ENCODE data around the gene PTPRU. TPM values are rescaled to one million over a fixed set of nuclear protein-coding genes. Genes with fewer than 3 reads are reported as not detected.
"Not testable (repeated sequence)": the region's sequence is repeated elsewhere in the genome, so short reads cannot be mapped to it uniquely, and the experiment has no call there.

The PTPRU gene
- total RNA-seq, 5 donors from 2014 or later (not counting 1 experiment from before 2014, with no cell fraction given): 0.13 to 0.82 (median 0.33) TPM; not detected in 2

- H3K36me3 Mint-ChIP-seq; ATAC-seq (replicated peaks in 1 of 4); POLR2A ChIA-PET; H3K27ac ChIP-seq (ENCODE audit: low read length); H3K4me1 Mint-ChIP-seq; H3K9me3 ChIP-seq; H3K27ac Mint-ChIP-seq; H3K4me1 ChIP-seq (ENCODE audit: control insufficient read depth in 1 of 2, extremely low read depth in 1 of 2, insufficient read depth in 2 of 2, low read length in 2 of 2); H3K4me3 Mint-ChIP-seq; H3K9me3 Mint-ChIP-seq; H3K4me3 ChIP-seq (ENCODE audit: control insufficient read depth in 1 of 2, extremely low read depth in 1 of 2, low read length in 1 of 2); H3K36me3 ChIP-seq (ENCODE audit: control insufficient read depth in 2 of 2, extremely low read depth in 1 of 2, insufficient read depth in 1 of 2, low read length in 1 of 2); DNase-seq; CTCF ChIA-PET: not testable (repeated sequence)
- peaks cover 0 to 17% of the 10 kb centered on the region in 2 experiments for H3K27me3 ChIP-seq (replicated peaks in 1 of 2; ENCODE audit: control insufficient read depth in 2 of 2, extremely low read depth in 1 of 2, insufficient read depth in 2 of 2, low read length in 1 of 2)
- H3K27me3 Mint-ChIP-seq: peaks cover 23 to 27% of the 10 kb centered on the region in 2 donors
- WGBS (ENCODE audit: insufficient coverage): 100% methylated on average over 2 of the region's 6 CpGs
Observed at GRCh38 chr1:29301732-29302131, 65.4 kb downstream of the PTPRU start.

- no peaks in the 10 kb centered on the region for H3K36me3 ChIP-seq (ENCODE audit: control insufficient read depth in 2 of 2, extremely low read depth in 1 of 2, insufficient read depth in 1 of 2, low read length in 1 of 2)
- H3K27me3 Mint-ChIP-seq: peaks cover 14 to 15% of the 10 kb centered on the region in 2 donors
- no peak overlapping the region for H3K4me3 Mint-ChIP-seq
- no peaks in the 10 kb centered on the region for H3K9me3 Mint-ChIP-seq
- WGBS (ENCODE audit: insufficient coverage): 84% methylated on average over 19 of the region's 28 CpGs
- H3K36me3 Mint-ChIP-seq: no peaks in the 10 kb centered on the region
- no peaks in the 10 kb centered on the region for H3K4me1 ChIP-seq (ENCODE audit: control insufficient read depth in 1 of 2, extremely low read depth in 1 of 2, insufficient read depth in 2 of 2, low read length in 2 of 2)
- CTCF ChIA-PET: no interaction called here
- peaks cover 0 to 10% of the 10 kb centered on the region in 2 experiments for H3K27me3 ChIP-seq (replicated peaks in 1 of 2; ENCODE audit: control insufficient read depth in 2 of 2, extremely low read depth in 1 of 2, insufficient read depth in 2 of 2, low read length in 1 of 2)
- POLR2A ChIA-PET: no interaction called here
- no peak overlapping the region for H3K4me3 ChIP-seq (ENCODE audit: control insufficient read depth in 1 of 2, extremely low read depth in 1 of 2, low read length in 1 of 2)
- H3K4me1 Mint-ChIP-seq: no peaks in the 10 kb centered on the region
- H3K27ac Mint-ChIP-seq: no peak overlapping the region
- ATAC-seq (replicated peaks in 1 of 4) (no peak), DNase-seq (no peak)
- H3K27ac ChIP-seq (ENCODE audit: low read length): no peak overlapping the region
- no peaks in the 10 kb centered on the region for H3K9me3 ChIP-seq
Observed at GRCh38 chr1:29303201-29304024, 67.1 kb downstream of the PTPRU start.

GRCh38 chr1:29304025-29304684 lies 67.8 kb downstream of the PTPRU start:
- Histone ChIP-seq H3K9me3 (no peaks in the 10 kb centered on the region), H3K4me3 (ENCODE audit: control insufficient read depth in 1 of 2, extremely low read depth in 1 of 2, low read length in 1 of 2) (no peak overlapping the region), H3K4me1 (ENCODE audit: control insufficient read depth in 1 of 2, extremely low read depth in 1 of 2, insufficient read depth in 2 of 2, low read length in 2 of 2) (no peaks in the 10 kb centered on the region), H3K27ac (ENCODE audit: low read length) (no peak overlapping the region), H3K27me3 (replicated peaks in 1 of 2; ENCODE audit: control insufficient read depth in 2 of 2, extremely low read depth in 1 of 2, insufficient read depth in 2 of 2, low read length in 1 of 2) (peaks cover 0 to 9% of the 10 kb centered on the region in 2 experiments), H3K36me3 (ENCODE audit: control insufficient read depth in 2 of 2, extremely low read depth in 1 of 2, insufficient read depth in 1 of 2, low read length in 1 of 2) (no peaks in the 10 kb centered on the region)
- Mint-ChIP-seq H3K4me1 (no peaks in the 10 kb centered on the region), H3K9me3 (no peaks in the 10 kb centered on the region), H3K27ac (no peak overlapping the region), H3K4me3 (no peak overlapping the region), H3K27me3 (peaks cover 9 to 11% of the 10 kb centered on the region in 2 donors), H3K36me3 (no peaks in the 10 kb centered on the region)
- ATAC-seq (replicated peaks in 1 of 4) (no peak), DNase-seq (no peak)
- 76% methylated on average over 8 of the region's 8 CpGs for WGBS (ENCODE audit: insufficient coverage)
- POLR2A ChIA-PET: no interaction called here
- CTCF ChIA-PET: no interaction called here

- Histone ChIP-seq H3K4me3 (ENCODE audit: control insufficient read depth in 1 of 2, extremely low read depth in 1 of 2, low read length in 1 of 2) (no peak overlapping the region), H3K27me3 (replicated peaks in 1 of 2; ENCODE audit: control insufficient read depth in 2 of 2, extremely low read depth in 1 of 2, insufficient read depth in 2 of 2, low read length in 1 of 2) (peaks cover 0 to 9% of the 10 kb centered on the region in 2 experiments), H3K36me3 (ENCODE audit: control insufficient read depth in 2 of 2, extremely low read depth in 1 of 2, insufficient read depth in 1 of 2, low read length in 1 of 2) (no peaks in the 10 kb centered on the region), H3K27ac (ENCODE audit: low read length) (no peak overlapping the region), H3K9me3 (no peaks in the 10 kb centered on the region), H3K4me1 (ENCODE audit: control insufficient read depth in 1 of 2, extremely low read depth in 1 of 2, insufficient read depth in 2 of 2, low read length in 2 of 2) (no peaks in the 10 kb centered on the region)
- Mint-ChIP-seq H3K9me3 (no peaks in the 10 kb centered on the region), H3K27ac (no peak overlapping the region), H3K4me1 (no peaks in the 10 kb centered on the region), H3K4me3 (no peak overlapping the region), H3K36me3 (no peaks in the 10 kb centered on the region), H3K27me3 (peaks cover 3 to 4% of the 10 kb centered on the region in 2 donors)
- WGBS (ENCODE audit: insufficient coverage): 64% methylated on average over 4 of the region's 7 CpGs
- ATAC-seq (replicated peaks in 1 of 4) (no peak), DNase-seq (no peak)
- CTCF ChIA-PET: no interaction called here
- POLR2A ChIA-PET: no interaction called here
Observed at GRCh38 chr1:29305943-29306342, 69.6 kb downstream of the PTPRU start.

- Histone ChIP-seq H3K27me3 (replicated peaks in 1 of 2; ENCODE audit: control insufficient read depth in 2 of 2, extremely low read depth in 1 of 2, insufficient read depth in 2 of 2, low read length in 1 of 2) (peaks cover 0 to 11% of the 10 kb centered on the region in 2 experiments), H3K4me3 (ENCODE audit: control insufficient read depth in 1 of 2, extremely low read depth in 1 of 2, low read length in 1 of 2) (no peak overlapping the region), H3K36me3 (ENCODE audit: control insufficient read depth in 2 of 2, extremely low read depth in 1 of 2, insufficient read depth in 1 of 2, low read length in 1 of 2) (no peaks in the 10 kb centered on the region), H3K27ac (ENCODE audit: low read length) (no peak overlapping the region), H3K4me1 (ENCODE audit: control insufficient read depth in 1 of 2, extremely low read depth in 1 of 2, insufficient read depth in 2 of 2, low read length in 2 of 2) (no peaks in the 10 kb centered on the region), H3K9me3 (no peaks in the 10 kb centered on the region)
- no peaks in the 10 kb centered on the region for H3K4me1 Mint-ChIP-seq
- peaks cover 3% of the 10 kb centered on the region in 2 donors for H3K27me3 Mint-ChIP-seq
- no peaks in the 10 kb centered on the region for H3K9me3 Mint-ChIP-seq
- DNase-seq: no peak
- H3K4me3 Mint-ChIP-seq: no peak overlapping the region
- H3K27ac Mint-ChIP-seq: no peak overlapping the region
- peak in 1 of 4 experiments; percentile 9 for ATAC-seq (replicated peaks in 1 of 4)
- WGBS (ENCODE audit: insufficient coverage): 80% methylated on average over 8 of the region's 10 CpGs
- ChIA-PET POLR2A (no interaction called here), CTCF (no interaction called here)
- H3K36me3 Mint-ChIP-seq: no peaks in the 10 kb centered on the region
Observed at GRCh38 chr1:29306471-29307140, 70.3 kb downstream of the PTPRU start.

- Histone ChIP-seq H3K4me3 (ENCODE audit: control insufficient read depth in 1 of 2, extremely low read depth in 1 of 2, low read length in 1 of 2) (no peak overlapping the region), H3K27ac (ENCODE audit: low read length) (no peak overlapping the region), H3K4me1 (ENCODE audit: control insufficient read depth in 1 of 2, extremely low read depth in 1 of 2, insufficient read depth in 2 of 2, low read length in 2 of 2) (no peaks in the 10 kb centered on the region), H3K27me3 (replicated peaks in 1 of 2; ENCODE audit: control insufficient read depth in 2 of 2, extremely low read depth in 1 of 2, insufficient read depth in 2 of 2, low read length in 1 of 2) (peaks cover 0 to 5% of the 10 kb centered on the region in 2 experiments), H3K9me3 (no peaks in the 10 kb centered on the region), H3K36me3 (ENCODE audit: control insufficient read depth in 2 of 2, extremely low read depth in 1 of 2, insufficient read depth in 1 of 2, low read length in 1 of 2) (no peaks in the 10 kb centered on the region)
- no peaks in the 10 kb centered on the region for H3K4me1 Mint-ChIP-seq
- H3K27me3 Mint-ChIP-seq: no peaks in the 10 kb centered on the region
- H3K36me3 Mint-ChIP-seq: no peaks in the 10 kb centered on the region
- ChIA-PET POLR2A (no interaction called here), CTCF (no interaction called here)
- DNase-seq: no peak
- no peaks in the 10 kb centered on the region for H3K9me3 Mint-ChIP-seq
- no peak for ATAC-seq (replicated peaks in 1 of 4)
- H3K4me3 Mint-ChIP-seq: no peak overlapping the region
- no peak overlapping the region for H3K27ac Mint-ChIP-seq
- 80% methylated on average over 4 of the region's 6 CpGs for WGBS (ENCODE audit: insufficient coverage)
Observed at GRCh38 chr1:29309075-29309474, 72.8 kb downstream of the PTPRU start.

Measured in T-cell (primary cell).